ENCODE results near the gene CLCC1. TPM values are rescaled to one million over a fixed set of nuclear protein-coding genes. Genes with fewer than 3 reads are reported as not detected.

Gene CLCC1
- total RNA-seq, 1 experiment from 2014 or later, result 36.6 TPM

GRCh38 chr1:108925920-108926319 lies 37.4 kb downstream of the CLCC1 start:
- POLR2A ChIA-PET, result no interaction called here
- no peak overlapping the region for H3K4me3 Mint-ChIP-seq (ENCODE audit: unreplicated experiment)
- H3K27ac Mint-ChIP-seq (ENCODE audit: low read depth, unreplicated experiment), result no peak overlapping the region
- no peaks in the 10 kb centered on the region for H3K9me3 Mint-ChIP-seq (ENCODE audit: unreplicated experiment)
- no peaks in the 10 kb centered on the region for H3K36me3 Mint-ChIP-seq (ENCODE audit: insufficient read depth, unreplicated experiment)
- intact Hi-C loops (cut with micrococcal nuclease), result no loop called here
- TF ChIP-seq CTCF (IDR thresholded peaks at IDR 0.05; ENCODE audit: unreplicated experiment), result no peak
- DNase-seq (ENCODE audit: unreplicated experiment), result no peak
- H3K4me1 Mint-ChIP-seq (ENCODE audit: insufficient read depth, unreplicated experiment), result no peaks in the 10 kb centered on the region
- BruUV-seq (replicated peaks), result no TSS peak
- no peaks in the 10 kb centered on the region for H3K27me3 Mint-ChIP-seq (ENCODE audit: insufficient read depth, unreplicated experiment)
- CTCF ChIA-PET, result interaction anchor here (0.6 kb wide), 1 partner anchor 118 kb away, joined by 3 read pairs; no protein-coding TSS in a partner anchor

- ChIA-PET CTCF (interaction anchor here (0.7 to 1.2 kb wide), 3 partner anchors 18 to 169 kb away, joined by 3 read pairs; no protein-coding TSS in a partner anchor), POLR2A (interaction anchor here (0.9 to 1.5 kb wide), 3 partner anchors 16 to 21 kb away, joined by 3 to 4 read pairs (median 3); no protein-coding TSS in a partner anchor)
- Mint-ChIP-seq H3K9me3 (ENCODE audit: unreplicated experiment) (no peaks in the 10 kb centered on the region), H3K27me3 (ENCODE audit: insufficient read depth, unreplicated experiment) (no peaks in the 10 kb centered on the region), H3K27ac (ENCODE audit: low read depth, unreplicated experiment) (no peak overlapping the region), H3K36me3 (ENCODE audit: insufficient read depth, unreplicated experiment) (peaks cover 8% of the 10 kb centered on the region), H3K4me1 (ENCODE audit: insufficient read depth, unreplicated experiment) (no peaks in the 10 kb centered on the region), H3K4me3 (ENCODE audit: unreplicated experiment) (no peak overlapping the region)
- intact Hi-C loops (cut with micrococcal nuclease), result no loop called here
- no peak for TF ChIP-seq CTCF (IDR thresholded peaks at IDR 0.05; ENCODE audit: unreplicated experiment)
- no TSS peak for BruUV-seq (replicated peaks)
- no peak for DNase-seq (ENCODE audit: unreplicated experiment)
Observed at GRCh38 chr1:108916788-108917187, 46.5 kb downstream of the CLCC1 start.

Other genes with a start within 250 kb of the CLCC1 start
- gene STXBP3, start 216.8 kb downstream of the CLCC1 start, total RNA-seq (2022), result 47.4 and 58.4 TPM in 2 replicates
- gene AKNAD1, start 106.4 kb downstream of the CLCC1 start, total RNA-seq (2022), result 6.1 and 7.2 TPM in 2 replicates
- gene GPSM2, start 86.5 kb downstream of the CLCC1 start, total RNA-seq (2022), result 61.2 and 88.7 TPM in 2 replicates
- 16.1 and 17.8 TPM in 2 replicates for gene WDR47, start 78.6 kb upstream of the CLCC1 start, total RNA-seq (2022)
- gene TAF13, start 112.5 kb upstream of the CLCC1 start, total RNA-seq (2022), result 76.7 and 88.2 TPM in 2 replicates
- 30.2 and 34.3 TPM in 2 replicates for gene TMEM167B, start 127.3 kb upstream of the CLCC1 start, total RNA-seq (2022)
- 0.22 and 0.58 TPM in 2 replicates for gene ELAPOR1, start 150.6 kb upstream of the CLCC1 start, total RNA-seq (2022)

All from MCF 10A (cell line).